GM12875 (cell line): ENCODE data around the gene RPS6KA2.

Experiments
- H3K4me3 ChIP-seq: one replicate; pipeline ENCODE4 v1.5.1; 2011; ENCODE audit warnings: low read depth, low read length, control low read depth
- CTCF ChIP-seq: IDR thresholded peaks from 2 replicates; pipeline ENCODE4 v1.5.1; 2011; ENCODE audit warnings: low read depth, mild to moderate bottlenecking, control low read depth, inconsistent platforms, low read length, moderate library complexity, borderline replicate concordance; ENCODE audit not compliant: insufficient read depth

The RPS6KA2 gene

GRCh38 chr6:166439366-166440091, 187.5 kb downstream of the RPS6KA2 start:
- H3K4me3 ChIP-seq = no peak overlapping the region
- TF ChIP-seq CTCF = no peak

- H3K4me3 ChIP-seq = no peak overlapping the region
- TF ChIP-seq CTCF = no peak
These were observed 188.7 kb downstream of the RPS6KA2 start for GRCh38 chr6:166438211-166438861.

GRCh38 chr6:166437661-166438060, 189.4 kb downstream of the RPS6KA2 start:
- TF ChIP-seq CTCF = no peak
- no peak overlapping the region for H3K4me3 ChIP-seq

- TF ChIP-seq CTCF = no peak
These were observed 190.6 kb downstream of the RPS6KA2 start for GRCh38 chr6:166436195-166437139.

GRCh38 chr6:166435574-166435973, 191.5 kb downstream of the RPS6KA2 start:
- TF ChIP-seq CTCF = no peak
- H3K4me3 ChIP-seq = no peak overlapping the region

More at GRCh38 chr6:166436195-166437139, 190.6 kb downstream of the RPS6KA2 start:
- no peak overlapping the region for H3K4me3 ChIP-seq

- no peak overlapping the region for H3K4me3 ChIP-seq
- TF ChIP-seq CTCF = no peak
These were observed 192.7 kb downstream of the RPS6KA2 start for GRCh38 chr6:166434336-166434735.

GRCh38 chr6:166433096-166433495, 194.0 kb downstream of the RPS6KA2 start:
- no peak for TF ChIP-seq CTCF
- no peak overlapping the region for H3K4me3 ChIP-seq
